Measurements from ENCODE around the gene UNC5B. TPM values are rescaled to one million over a fixed set of nuclear protein-coding genes. Genes with fewer than 3 reads are reported as not detected.
A peak's percentile ranks its signal among the peaks of the same experiment; 100 is the strongest.

UNC5B gene
- total RNA-seq, 2 donors from 2014 or later: not detected

DNA sequence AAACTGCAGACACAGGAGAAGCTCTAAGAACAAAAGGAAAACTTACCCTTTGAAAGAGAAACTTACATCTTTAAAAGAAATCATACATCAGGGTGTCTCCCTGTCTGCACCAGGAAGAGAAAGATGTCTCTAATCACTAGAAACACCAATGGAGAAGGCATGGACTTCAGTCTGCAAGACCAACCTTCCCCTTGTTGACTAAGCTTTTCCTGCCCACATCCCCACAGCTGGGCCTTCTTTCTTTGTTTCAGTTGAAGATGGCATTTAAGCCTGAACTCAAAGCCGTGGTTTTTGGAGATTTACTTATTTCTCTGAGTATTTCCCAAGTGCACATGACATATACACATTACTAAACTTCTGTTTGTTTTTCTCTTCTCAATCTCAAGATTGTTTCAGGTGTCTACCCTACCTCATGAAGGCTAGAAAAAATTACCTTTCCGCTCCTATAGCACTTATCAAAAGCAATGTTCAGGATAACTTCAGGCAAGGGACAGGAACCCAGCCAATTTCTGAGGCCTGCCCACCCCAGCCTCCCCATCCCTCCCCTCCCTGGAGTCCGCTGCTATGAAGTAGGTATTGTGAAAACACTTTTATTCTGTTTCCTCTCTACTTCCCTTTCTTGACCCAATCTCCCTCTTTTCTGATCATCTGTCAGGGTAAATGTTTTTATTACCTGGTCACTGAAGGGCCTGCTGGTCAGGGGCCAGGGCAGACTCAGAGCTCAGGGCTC lies 103.9 kb downstream of the UNC5B start:
- Mint-ChIP-seq H3K36me3 (no peaks in the 10 kb centered on the region), H3K9me3 (no peaks in the 10 kb centered on the region), H3K27ac (peak overlapping the region in 1 of 2 donors; percentile 23)
- no peak for ATAC-seq
- no peak for DNase-seq (ENCODE audit: low spot score in 2 of 2)

DNA sequence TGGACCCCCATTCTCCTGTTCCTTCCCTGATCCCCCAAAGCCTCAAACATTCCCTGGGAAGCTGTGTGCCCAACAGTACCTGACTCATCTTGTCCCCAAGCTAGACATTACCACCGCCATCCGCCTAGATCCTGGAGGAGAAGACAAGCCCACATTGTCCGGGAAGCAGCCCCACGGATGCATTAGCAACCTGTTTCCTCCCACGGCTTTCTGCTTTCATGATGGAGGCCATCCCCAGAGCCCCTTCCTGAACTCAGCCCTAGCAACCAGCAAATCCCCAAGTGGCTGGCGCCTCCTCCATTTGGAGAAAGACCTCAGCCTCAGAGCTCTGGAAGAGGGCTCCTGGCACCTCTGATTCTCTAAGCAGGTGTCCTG lies 104.4 kb downstream of the UNC5B start:
- no peaks in the 10 kb centered on the region for H3K9me3 Mint-ChIP-seq
- H3K36me3 Mint-ChIP-seq: no peaks in the 10 kb centered on the region
- ATAC-seq: no peak
- DNase-seq (ENCODE audit: low spot score in 2 of 2): no peak
- peak overlapping the region in 1 of 2 donors; percentile 23 for H3K27ac Mint-ChIP-seq

- no peaks in the 10 kb centered on the region for H3K9me3 Mint-ChIP-seq
- DNase-seq (ENCODE audit: low spot score in 2 of 2) (no peak), ATAC-seq (no peak)
- no peaks in the 10 kb centered on the region for H3K36me3 Mint-ChIP-seq
- H3K27ac Mint-ChIP-seq: no peak overlapping the region
Measured at GRCh38 chr10:71317739-71318138, 105.4 kb downstream of the UNC5B start.

GRCh38 chr10:71319042-71319799 lies 106.9 kb downstream of the UNC5B start, which contains the start of gene SLC29A3:
TSS of gene SLC29A3 (plus strand) at chr10:71319259. CDS start at chr10:71319310, 51 bp downstream.
- ATAC-seq (peak; percentile 91 to 92), DNase-seq (ENCODE audit: low spot score in 2 of 2) (peak; percentile 80 to 92)
- Mint-ChIP-seq H3K36me3 (peaks cover 6 to 7% of the 10 kb centered on the region in 2 donors), H3K9me3 (peaks cover 0 to 3% of the 10 kb centered on the region in 2 donors), H3K27ac (peak within 1 kb of the TSS; percentile 88 to 93)

DNA sequence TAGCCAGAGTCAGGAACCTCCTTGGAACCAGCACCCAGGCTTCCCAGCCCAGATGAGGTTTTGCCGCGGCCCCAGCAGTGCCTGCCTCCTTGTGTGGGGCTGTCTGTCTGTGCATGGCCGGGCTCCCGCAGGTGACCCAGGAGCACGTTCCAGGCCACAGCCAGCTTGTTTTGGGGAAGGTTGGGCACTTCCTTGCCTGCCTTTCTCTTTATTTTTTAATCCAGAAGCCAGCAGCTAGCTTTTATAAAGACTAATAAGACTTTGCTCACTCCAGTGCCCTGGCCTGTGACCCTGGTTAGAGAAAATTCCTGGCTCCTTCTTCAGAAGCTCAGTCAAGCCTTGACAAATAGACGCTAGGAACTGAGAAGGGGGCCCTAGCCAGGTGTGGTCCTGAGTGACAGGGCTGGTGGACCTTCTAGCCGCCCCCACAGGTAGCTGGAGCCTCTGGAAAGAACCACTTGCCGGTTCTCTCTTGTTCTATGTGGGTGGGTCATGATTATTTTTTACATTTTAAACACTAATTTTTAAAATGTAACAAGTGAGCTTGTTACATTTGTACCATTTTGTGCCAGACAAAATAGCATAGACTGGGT lies 107.5 kb downstream of the UNC5B start:
- ATAC-seq: no peak
- Mint-ChIP-seq H3K36me3 (peaks cover 6 to 7% of the 10 kb centered on the region in 2 donors), H3K27ac (peak overlapping the region; percentile 88 to 93), H3K9me3 (peaks cover 0 to 3% of the 10 kb centered on the region in 2 donors)
- DNase-seq (ENCODE audit: low spot score in 2 of 2): no peak

- H3K27ac Mint-ChIP-seq: no peak overlapping the region
- DNase-seq (ENCODE audit: low spot score in 2 of 2) (no peak), ATAC-seq (no peak)
- peaks cover 0 to 3% of the 10 kb centered on the region in 2 donors for H3K9me3 Mint-ChIP-seq
- peaks cover 6 to 7% of the 10 kb centered on the region in 2 donors for H3K36me3 Mint-ChIP-seq
Measured at GRCh38 chr10:71320592-71320991, 108.2 kb downstream of the UNC5B start.

DNA sequence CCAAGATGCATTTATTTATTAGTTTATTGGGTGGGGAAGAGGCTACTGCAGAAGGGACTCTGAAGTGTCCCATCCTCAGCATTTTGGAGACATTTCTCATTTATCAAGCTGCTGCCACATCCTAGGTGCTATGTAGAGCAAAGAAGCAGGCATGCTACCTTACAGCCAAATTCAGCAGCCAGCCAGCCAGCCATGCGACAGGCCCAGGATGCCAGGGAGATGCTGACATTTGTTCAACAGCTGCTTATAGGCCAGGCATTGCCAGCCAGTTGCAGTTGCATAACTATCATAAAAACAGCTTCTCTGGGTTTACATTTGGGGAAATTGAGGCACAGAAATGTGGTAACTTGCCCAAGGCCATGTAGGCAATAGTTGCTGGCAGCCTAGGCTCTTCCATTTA lies 109.0 kb downstream of the UNC5B start:
- Mint-ChIP-seq H3K9me3 (peaks cover 0 to 3% of the 10 kb centered on the region in 2 donors), H3K27ac (no peak overlapping the region), H3K36me3 (peaks cover 6 to 7% of the 10 kb centered on the region in 2 donors)
- ATAC-seq: no peak
- no peak for DNase-seq (ENCODE audit: low spot score in 2 of 2)

DNA sequence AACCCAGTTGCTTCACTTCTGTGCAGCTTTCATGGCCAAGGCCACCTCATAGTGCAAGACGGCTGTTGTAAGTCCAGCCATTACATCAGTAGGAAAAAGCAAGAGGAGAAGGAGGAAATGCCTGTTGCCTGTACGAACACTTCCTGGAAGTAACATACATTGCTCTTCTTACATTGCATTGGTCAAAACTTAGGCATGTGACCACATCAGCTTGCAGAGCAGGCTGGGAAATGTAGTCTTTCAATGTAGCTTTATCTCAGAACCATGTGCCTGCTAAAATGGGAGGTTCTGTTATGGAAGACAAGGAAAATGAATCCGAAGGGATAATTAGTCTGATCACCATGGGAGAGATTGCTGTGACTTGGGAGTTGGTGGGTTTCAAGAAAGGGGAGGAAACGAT lies 111.0 kb downstream of the UNC5B start:
- peaks cover 6 to 7% of the 10 kb centered on the region in 2 donors for H3K36me3 Mint-ChIP-seq
- H3K27ac Mint-ChIP-seq: no peak overlapping the region
- DNase-seq (ENCODE audit: low spot score in 2 of 2) (no peak), ATAC-seq (no peak)
- H3K9me3 Mint-ChIP-seq: peaks cover 0 to 3% of the 10 kb centered on the region in 2 donors

DNA sequence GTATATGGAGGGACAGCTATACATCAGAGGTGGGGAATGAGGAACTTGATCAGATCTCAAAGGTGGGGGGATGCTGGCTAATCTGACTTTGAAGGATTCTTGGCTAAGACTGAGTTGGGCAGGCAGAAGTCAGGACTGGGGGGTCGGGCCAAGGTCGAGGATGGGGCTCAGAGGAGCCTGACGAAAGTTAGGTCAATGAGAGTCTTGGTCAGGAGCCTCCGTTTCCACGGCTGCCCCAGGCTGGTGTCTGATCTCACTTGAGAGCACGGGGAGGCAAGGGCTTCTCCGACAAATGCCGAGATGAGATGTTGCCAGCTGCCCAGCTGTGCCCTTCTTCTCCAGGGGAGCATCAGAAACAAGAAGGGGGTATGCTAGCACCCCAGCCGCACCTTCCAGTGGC lies 112.4 kb downstream of the UNC5B start:
- H3K9me3 Mint-ChIP-seq: peaks cover 0 to 3% of the 10 kb centered on the region in 2 donors
- H3K36me3 Mint-ChIP-seq: peaks cover 6 to 7% of the 10 kb centered on the region in 2 donors
- H3K27ac Mint-ChIP-seq: no peak overlapping the region
- no peak for DNase-seq (ENCODE audit: low spot score in 2 of 2)
- no peak for ATAC-seq

DNA sequence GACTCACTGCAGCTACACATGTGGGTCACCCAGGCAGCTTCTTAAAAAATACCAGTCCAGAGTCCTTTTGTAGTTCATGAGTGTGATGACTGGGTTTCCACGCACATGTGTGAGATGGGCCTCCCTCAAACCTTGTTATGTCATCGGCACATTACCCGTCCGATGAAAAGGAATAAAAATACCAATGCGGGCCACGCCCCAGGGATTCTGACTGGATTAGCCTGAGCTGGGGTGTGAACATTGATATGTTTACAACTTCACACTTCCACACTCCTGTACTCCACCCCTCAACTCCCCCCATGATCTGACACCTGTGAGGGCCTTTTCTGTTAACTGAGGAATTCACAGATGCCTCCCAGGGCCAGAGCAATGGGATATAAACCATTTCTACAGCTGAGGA lies 112.9 kb downstream of the UNC5B start:
- peaks cover 0 to 3% of the 10 kb centered on the region in 2 donors for H3K9me3 Mint-ChIP-seq
- peaks cover 6 to 7% of the 10 kb centered on the region in 2 donors for H3K36me3 Mint-ChIP-seq
- no peak for DNase-seq (ENCODE audit: low spot score in 2 of 2)
- no peak overlapping the region for H3K27ac Mint-ChIP-seq
- no peak for ATAC-seq

DNA sequence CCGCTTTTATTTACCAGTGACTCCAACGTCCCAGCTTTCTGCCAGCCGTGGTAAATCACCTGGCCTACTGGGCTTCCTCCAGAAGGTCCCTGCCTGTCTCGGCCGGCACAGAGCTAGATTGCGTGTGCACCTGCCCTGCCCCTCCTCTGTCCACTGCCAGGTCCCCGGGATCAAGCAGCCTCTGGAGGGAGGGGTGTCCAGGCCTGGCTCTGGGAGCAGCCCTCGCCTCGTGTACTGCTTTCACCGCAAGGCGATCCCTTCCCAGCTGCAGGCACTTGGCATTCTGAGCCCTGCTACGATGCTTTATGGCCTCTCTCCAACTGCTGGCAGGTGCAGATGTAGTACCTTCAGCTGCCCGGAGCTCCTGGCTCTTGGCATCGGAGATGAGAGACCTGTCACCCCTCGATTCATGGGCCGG lies 114.1 kb downstream of the UNC5B start:
- ATAC-seq (no peak), DNase-seq (ENCODE audit: low spot score in 2 of 2) (no peak)
- peaks cover 6 to 7% of the 10 kb centered on the region in 2 donors for H3K36me3 Mint-ChIP-seq
- H3K9me3 Mint-ChIP-seq: peaks cover 0 to 3% of the 10 kb centered on the region in 2 donors
- no peak overlapping the region for H3K27ac Mint-ChIP-seq

- H3K36me3 Mint-ChIP-seq: no peaks in the 10 kb centered on the region
- DNase-seq (ENCODE audit: low spot score in 2 of 2) (no peak), ATAC-seq (no peak)
- no peaks in the 10 kb centered on the region for H3K9me3 Mint-ChIP-seq
- H3K27ac Mint-ChIP-seq: no peak overlapping the region
Measured at GRCh38 chr10:71330789-71331404, 118.5 kb downstream of the UNC5B start.

DNA sequence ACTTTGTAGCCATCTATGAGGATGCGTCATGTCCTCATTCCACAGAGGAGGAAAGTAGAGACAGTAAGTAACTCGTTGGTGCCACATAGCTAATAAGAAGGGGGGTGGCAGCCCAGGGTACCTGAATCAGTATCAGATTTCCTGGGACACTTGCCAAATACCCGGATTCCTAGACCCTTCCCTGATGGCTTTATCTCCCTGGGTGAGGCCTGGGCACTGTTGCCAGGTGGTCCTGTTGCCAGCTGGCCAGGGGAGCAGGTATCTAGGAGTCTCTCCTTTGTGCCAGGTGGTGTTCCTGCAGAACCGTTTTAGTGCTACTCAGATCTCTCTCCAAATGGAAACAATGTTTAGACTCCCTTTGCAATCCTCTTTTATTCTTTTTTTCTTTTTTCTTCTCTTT lies 119.4 kb downstream of the UNC5B start:
- Mint-ChIP-seq H3K9me3 (no peaks in the 10 kb centered on the region), H3K27ac (peak overlapping the region in 1 of 2 donors; percentile 88)

DNA sequence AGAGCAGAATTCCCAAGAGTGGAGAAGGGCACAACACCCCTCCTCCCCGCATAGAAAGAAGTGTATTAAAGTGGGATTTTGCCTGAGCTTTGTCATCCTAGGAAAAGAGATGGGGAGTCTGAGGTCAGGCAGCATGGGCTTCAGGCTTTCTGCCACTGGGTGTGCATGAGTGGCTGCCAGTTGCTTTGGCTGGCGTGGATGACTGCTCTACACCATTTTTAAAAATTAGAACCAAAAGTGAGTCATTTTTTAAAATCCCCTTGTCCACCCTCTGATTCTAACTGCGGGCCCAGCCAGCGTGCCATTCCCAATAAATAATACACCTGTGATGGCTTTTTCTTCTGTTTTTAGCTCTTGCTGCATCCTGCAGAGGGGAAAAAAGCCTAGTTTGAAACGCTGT lies 120.1 kb downstream of the UNC5B start:
- Mint-ChIP-seq H3K36me3 (no peaks in the 10 kb centered on the region), H3K27ac (peak overlapping the region in 1 of 2 donors; percentile 33), H3K9me3 (no peaks in the 10 kb centered on the region)
- DNase-seq (ENCODE audit: low spot score in 2 of 2) (no peak), ATAC-seq (no peak)

More for the DNA sequence above, 119.4 kb downstream of the UNC5B start:
- no peaks in the 10 kb centered on the region for H3K36me3 Mint-ChIP-seq
- DNase-seq (ENCODE audit: low spot score in 2 of 2): no peak
- ATAC-seq: no peak

GRCh38 chr10:71333129-71333887 lies 120.9 kb downstream of the UNC5B start:
- no peak for DNase-seq (ENCODE audit: low spot score in 2 of 2)
- H3K27ac Mint-ChIP-seq: no peak overlapping the region
- no peaks in the 10 kb centered on the region for H3K9me3 Mint-ChIP-seq
- H3K36me3 Mint-ChIP-seq: no peaks in the 10 kb centered on the region
- ATAC-seq: no peak

GRCh38 chr10:71334221-71334791 lies 121.9 kb downstream of the UNC5B start:
- Mint-ChIP-seq H3K36me3 (no peaks in the 10 kb centered on the region), H3K9me3 (no peaks in the 10 kb centered on the region), H3K27ac (no peak overlapping the region)
- no peak for DNase-seq (ENCODE audit: low spot score in 2 of 2)
- ATAC-seq: no peak

Data from activated naive CD4-positive, alpha-beta T cell treated with anti-CD3 and anti-CD28 coated beads, Interleukin-2, amount 50 U/mL, for 72 hours (primary cell).